ENCODE data around the gene DCC.

Gene DCC

DNA sequence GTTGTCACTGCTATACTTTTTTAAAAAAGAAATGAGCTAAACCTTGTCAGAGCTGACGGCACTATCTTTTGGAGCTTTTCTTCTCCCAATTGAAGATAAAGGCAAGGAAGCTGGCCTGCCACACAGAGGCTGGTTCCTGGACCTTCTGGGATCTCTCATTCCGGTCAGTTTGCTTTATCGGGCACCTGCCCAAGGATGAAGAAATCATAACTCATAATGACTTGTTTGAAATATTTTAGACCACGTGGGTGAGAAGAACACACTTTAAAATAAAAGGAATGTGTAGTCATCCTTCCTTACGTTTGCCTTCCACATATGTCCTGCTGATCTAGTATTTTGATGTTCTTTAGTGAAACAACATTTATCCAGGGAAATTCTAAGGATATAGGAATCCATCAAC is 535.7 kb downstream of the DCC start:
- TF ChIP-seq, protein P1, sequence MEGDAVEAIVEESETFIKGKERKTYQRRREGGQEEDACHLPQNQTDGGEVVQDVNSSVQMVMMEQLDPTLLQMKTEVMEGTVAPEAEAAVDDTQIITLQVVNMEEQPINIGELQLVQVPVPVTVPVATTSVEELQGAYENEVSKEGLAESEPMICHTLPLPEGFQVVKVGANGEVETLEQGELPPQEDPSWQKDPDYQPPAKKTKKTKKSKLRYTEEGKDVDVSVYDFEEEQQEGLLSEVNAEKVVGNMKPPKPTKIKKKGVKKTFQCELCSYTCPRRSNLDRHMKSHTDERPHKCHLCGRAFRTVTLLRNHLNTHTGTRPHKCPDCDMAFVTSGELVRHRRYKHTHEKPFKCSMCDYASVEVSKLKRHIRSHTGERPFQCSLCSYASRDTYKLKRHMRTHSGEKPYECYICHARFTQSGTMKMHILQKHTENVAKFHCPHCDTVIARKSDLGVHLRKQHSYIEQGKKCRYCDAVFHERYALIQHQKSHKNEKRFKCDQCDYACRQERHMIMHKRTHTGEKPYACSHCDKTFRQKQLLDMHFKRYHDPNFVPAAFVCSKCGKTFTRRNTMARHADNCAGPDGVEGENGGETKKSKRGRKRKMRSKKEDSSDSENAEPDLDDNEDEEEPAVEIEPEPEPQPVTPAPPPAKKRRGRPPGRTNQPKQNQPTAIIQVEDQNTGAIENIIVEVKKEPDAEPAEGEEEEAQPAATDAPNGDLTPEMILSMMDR (IDR thresholded peaks at IDR 0.05; ENCODE audit: low read length, missing control alignments), result no peak
- no peak overlapping the region for H3K4me3 ChIP-seq (replicated peaks; ENCODE audit: low read depth, low read length)
- DNase-seq (ENCODE audit: low read depth), result no peak

DNA sequence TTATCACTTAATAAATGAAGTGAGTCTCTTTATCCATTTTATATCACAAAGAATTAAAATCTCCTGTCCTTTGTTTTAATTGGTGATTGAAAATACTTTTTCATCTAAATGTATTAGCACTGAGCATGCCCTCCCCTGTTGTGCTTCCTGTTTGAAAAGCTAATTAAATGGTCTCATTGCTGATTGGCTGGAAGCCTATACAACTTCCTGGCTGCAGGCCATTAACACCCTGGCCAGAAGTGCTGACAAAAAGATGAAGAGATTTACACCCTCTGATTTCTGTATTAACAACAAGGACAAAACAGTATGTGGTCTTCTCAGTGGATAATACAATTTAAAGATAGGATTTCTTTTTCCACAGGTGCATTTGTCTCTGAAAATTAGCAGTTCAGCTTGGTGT is 548.0 kb downstream of the DCC start:
- no peak for DNase-seq (ENCODE audit: low read depth)
- no peak overlapping the region for H3K4me3 ChIP-seq (replicated peaks; ENCODE audit: low read depth, low read length)
- TF ChIP-seq, protein P1 (IDR thresholded peaks at IDR 0.05; ENCODE audit: low read length, missing control alignments), result no peak

DNA sequence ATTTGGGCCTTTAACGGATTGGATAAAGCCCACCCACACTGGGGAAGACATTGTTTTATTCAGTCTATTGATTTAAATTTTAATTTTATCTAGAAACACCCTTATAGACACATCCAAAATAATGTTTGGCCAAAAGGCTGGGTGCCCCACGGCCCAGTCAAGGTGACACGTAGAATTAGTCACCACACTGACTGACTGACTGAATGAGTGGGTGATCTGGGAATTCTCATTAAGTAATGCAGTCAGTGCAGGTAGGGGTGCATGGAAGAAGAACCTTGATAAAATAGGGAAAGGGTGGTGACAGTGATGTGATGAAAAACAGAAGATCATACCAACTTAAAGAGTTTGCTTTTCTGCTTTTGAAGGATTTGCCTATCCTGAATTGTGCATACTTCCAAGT is 554.8 kb downstream of the DCC start:
- no peak overlapping the region for H3K4me3 ChIP-seq (replicated peaks; ENCODE audit: low read depth, low read length)
- DNase-seq (ENCODE audit: low read depth), result no peak
- TF ChIP-seq, protein P1 (IDR thresholded peaks at IDR 0.05; ENCODE audit: low read length, missing control alignments), result no peak

DNA sequence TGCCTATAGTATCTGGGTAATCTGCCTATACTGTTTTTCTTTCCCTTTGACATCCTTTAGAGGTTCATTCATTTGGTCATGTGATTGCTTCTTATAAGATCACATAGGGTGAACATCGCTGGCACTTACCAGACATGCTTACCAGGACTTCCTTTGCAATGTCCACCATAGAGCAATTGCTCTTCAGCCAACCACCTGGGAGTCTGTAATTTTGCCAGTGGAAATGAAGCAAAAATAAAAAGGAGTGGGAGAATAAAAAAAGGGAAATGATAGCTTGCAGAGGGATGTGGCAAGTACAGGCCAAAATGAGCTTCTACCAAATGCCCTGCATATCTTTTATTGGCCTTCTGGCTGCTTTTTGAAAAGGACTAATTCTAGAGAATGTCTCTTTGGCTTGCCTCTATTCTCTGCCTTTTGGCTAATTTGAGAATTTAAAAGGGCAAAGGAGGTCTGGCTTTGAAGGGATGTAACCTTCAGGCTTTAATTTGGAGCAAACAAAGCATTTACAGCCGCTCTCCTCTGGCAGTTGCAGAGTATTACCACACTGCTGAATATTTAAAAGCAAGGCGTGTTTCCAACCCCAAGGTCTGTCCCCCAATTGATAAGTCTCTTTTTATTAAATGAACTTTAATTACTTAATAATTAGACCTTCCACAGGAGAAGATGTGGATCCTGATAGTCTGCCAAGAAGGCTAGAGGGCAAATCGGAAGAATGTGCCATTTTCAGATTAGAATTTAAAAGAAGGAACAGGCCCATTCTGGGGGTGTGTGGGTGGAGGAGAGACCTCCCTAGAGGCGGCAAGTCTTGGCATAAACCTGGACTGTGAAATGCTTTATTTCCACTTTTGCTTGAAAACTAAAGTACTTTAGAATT is 557.9 kb downstream of the DCC start:
- TF ChIP-seq, protein P1 (IDR thresholded peaks at IDR 0.05; ENCODE audit: low read length, missing control alignments), result no peak
- no peak for DNase-seq (ENCODE audit: low read depth)
- H3K4me3 ChIP-seq (replicated peaks; ENCODE audit: low read depth, low read length), result no peak overlapping the region

DNA sequence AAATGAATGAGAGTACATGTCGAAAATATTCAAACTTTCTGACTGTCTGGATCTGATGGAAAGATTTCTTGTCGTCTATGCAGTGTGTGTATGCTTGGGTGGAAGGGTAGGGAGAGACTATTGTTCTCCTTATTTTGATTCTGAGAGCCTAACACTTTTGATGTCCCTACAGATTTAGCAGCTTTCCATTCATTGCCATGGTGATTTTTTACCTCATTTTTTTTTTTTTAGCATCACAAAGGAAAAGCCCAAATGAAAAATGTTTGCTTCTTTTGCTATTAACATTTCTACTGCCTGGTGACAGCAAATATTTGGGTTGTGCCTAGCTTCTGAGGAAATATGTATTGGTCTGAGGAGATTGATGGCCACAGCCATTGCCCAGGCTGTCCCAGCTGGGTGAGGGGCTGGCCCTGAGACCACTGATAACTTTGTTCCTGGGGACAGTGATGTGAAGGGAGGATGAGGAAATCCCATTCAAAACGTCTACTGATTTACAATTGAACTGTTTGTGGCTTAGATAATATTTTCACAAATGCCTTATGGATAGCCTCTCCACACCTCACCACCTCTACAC is 558.6 kb downstream of the DCC start:
- TF ChIP-seq, protein P1 (IDR thresholded peaks at IDR 0.05; ENCODE audit: low read length, missing control alignments), result no peak
- H3K4me3 ChIP-seq (replicated peaks; ENCODE audit: low read depth, low read length), result no peak overlapping the region
- no peak for DNase-seq (ENCODE audit: low read depth)

DNA sequence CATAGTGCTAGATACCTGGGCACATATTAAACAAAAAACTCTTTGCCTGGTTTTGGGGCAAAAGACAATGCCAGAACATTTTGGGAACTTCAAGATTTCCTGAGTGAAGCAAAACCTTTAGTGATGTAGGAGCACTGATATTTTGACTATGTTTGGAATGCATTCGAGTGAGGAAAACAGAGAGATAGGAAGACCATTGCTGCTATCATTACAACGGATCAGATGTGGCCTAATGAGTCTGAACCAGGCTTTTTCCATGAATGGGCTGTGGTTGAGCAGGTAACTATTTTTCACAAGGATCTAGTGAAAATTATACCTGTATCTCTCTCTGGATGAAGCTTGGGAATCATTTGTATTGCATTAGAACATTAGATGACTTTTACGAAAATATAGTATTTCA is 562.2 kb downstream of the DCC start:
- no peak for DNase-seq (ENCODE audit: low read depth)
- no peak overlapping the region for H3K4me3 ChIP-seq (replicated peaks; ENCODE audit: low read depth, low read length)

More for the DNA sequence above, 562.2 kb downstream of the DCC start:
- TF ChIP-seq, protein P1 (IDR thresholded peaks at IDR 0.05; ENCODE audit: low read length, missing control alignments), result no peak
